Smooth muscle cell (in vitro differentiated cells): ENCODE data around the gene BAZ2B. TPM values are rescaled to one million over a fixed set of nuclear protein-coding genes. Genes with fewer than 3 reads are reported as not detected.

ENCODE experiments used
- DNase-seq: peaks from one replicate; lab custom pipeline; 2025; ENCODE audit not compliant: unreplicated experiment; lab: John Stamatoyannopoulos, UW
- H2AFZ ChIP-seq: fragments of 200-600 bp; sonication (generic); 2 replicates; pipeline ENCODE4 v1.6.0; 2016; ENCODE audit warnings: antibody characterized with exemption, low read depth, mild to moderate bottlenecking
- H3F3A ChIP-seq: fragments of 200-600 bp; sonication (generic); 2 replicates; pipeline ENCODE4 v1.6.0; 2017; ENCODE audit warnings: antibody characterized with exemption, low read depth
- H3K27ac ChIP-seq: fragments of 200-600 bp; sonication (generic); 2 replicates; pipeline ENCODE4 v1.5.1; 2016; ENCODE audit warnings: low read depth, mild to moderate bottlenecking
- H3K27me3 ChIP-seq: fragments of 200-600 bp; sonication (generic); 2 replicates; pipeline ENCODE4 v1.6.1; 2016; ENCODE audit warnings: low read depth, mild to moderate bottlenecking
- H3K36me3 ChIP-seq: fragments of 200-600 bp; sonication (generic); 2 replicates; pipeline ENCODE4 v1.5.1; 2016; ENCODE audit warnings: low read depth
- H3K4me1 ChIP-seq: fragments of 200-600 bp; sonication (generic); 2 replicates; pipeline ENCODE4 v1.5.1; 2016; ENCODE audit warnings: low read depth
- H3K4me2 ChIP-seq: fragments of 200-600 bp; sonication (generic); 2 replicates; pipeline ENCODE4 v1.6.0; 2016; ENCODE audit warnings: mild to moderate bottlenecking
- H3K4me3 ChIP-seq: fragments of 200-600 bp; sonication (generic); 2 replicates; pipeline ENCODE4 v1.5.1; 2016; ENCODE audit warnings: mild to moderate bottlenecking
- H3K79me2 ChIP-seq: fragments of 200-600 bp; sonication (generic); 2 replicates; pipeline ENCODE4 v1.6.0; 2016; ENCODE audit warnings: low read depth, mild to moderate bottlenecking
- H3K9ac ChIP-seq: fragments of 200-600 bp; sonication (generic); 2 replicates; pipeline ENCODE4 v1.6.0; 2016; ENCODE audit warnings: low read depth
- H3K9me3 ChIP-seq: fragments of 200-600 bp; sonication (generic); replicated peaks from 2 replicates; pipeline ENCODE4 v1.5.1; 2016; ENCODE audit warnings: low read depth
- H4K20me1 ChIP-seq: fragments of 200-600 bp; sonication (generic); 2 replicates; pipeline ENCODE4 v1.6.0; 2016; ENCODE audit warnings: low read depth
- CTCF ChIP-seq: fragments of 200-600 bp; sonication (generic); IDR thresholded peaks from 2 replicates; pipeline ENCODE4 v1.5.1; 2017; ENCODE audit warnings: borderline replicate concordance, mild to moderate bottlenecking, antibody characterized with exemption; ENCODE audit not compliant: insufficient read depth, poor library complexity, severe bottlenecking
- WGBS: methylation state at CpG from one replicate; pipeline ENCODE4 v1.1.7; 2016; ENCODE audit warnings: low lambda C conversion rate; 5-methylcytosine and 5-hydroxymethylcytosine counted together
- polyA plus RNA-seq: library from polyadenylated mRNA; unstranded; fragments of >200 nt; fragmentation: Nextera tagmentation; extraction: Ambion mirVana; gene quantifications from 2 replicates; pipeline ENCODE4 v1.2.1, GENCODE V29; 2016
- total RNA-seq: library from RNA; depleted of rRNA; stranded (reverse); fragments of >200 nt; gene quantifications from 2 replicates; pipeline ENCODE4 v1.2.3, GENCODE V29; 2014

The BAZ2B gene
- 58.5 and 81.3 TPM in 2 replicates for total RNA-seq
- 27.7 and 40.9 TPM in 2 replicates for polyA plus RNA-seq

DNA sequence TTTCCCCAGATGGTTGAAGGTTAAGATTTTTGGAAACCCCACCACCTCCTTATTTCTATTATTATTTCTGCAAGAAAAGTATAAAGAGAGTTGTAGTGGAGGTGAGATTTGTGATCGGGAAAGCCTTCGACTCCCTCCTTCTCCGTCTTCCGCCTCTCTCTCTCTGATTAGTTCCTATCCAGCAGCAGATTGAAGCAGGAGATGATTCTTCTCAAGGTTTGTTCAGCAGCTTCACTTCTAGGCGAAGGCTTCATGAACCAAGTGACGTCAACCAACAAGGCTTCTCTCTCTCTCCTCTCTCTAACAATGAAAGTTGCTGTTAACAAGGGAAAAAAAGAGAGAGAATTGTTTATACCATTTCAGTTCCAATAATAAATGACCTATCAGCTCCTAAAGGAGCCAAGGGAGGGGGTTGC lies at the start of gene BAZ2B:
BAZ2B (minus strand) TSS at position 263 of the 416 bp plus-strand sequence. CDS start 137,829 bp downstream, outside the sequence.
- peak within 1 kb of the TSS; percentile 99 for H3K27ac ChIP-seq
- no peaks in the 10 kb centered on the region for H3K36me3 ChIP-seq
- no peak for TF ChIP-seq CTCF
- H4K20me1 ChIP-seq = no peaks in the 10 kb centered on the region
- peaks cover 6% of the 10 kb centered on the region for H3F3A ChIP-seq
- H3K27me3 ChIP-seq = no peaks in the 10 kb centered on the region
- peaks cover 46% of the 10 kb centered on the region for H3K79me2 ChIP-seq
- peaks cover 53% of the 10 kb centered on the region for H3K4me1 ChIP-seq
- H3K9me3 ChIP-seq = no peaks in the 10 kb centered on the region
- H3K9ac ChIP-seq = peak within 1 kb of the TSS; percentile 97
- 0% methylated on average over 6 of the region's 6 CpGs for WGBS
- H3K4me2 ChIP-seq = peak within 1 kb of the TSS; percentile 98
- no peak for DNase-seq
- peak within 1 kb of the TSS; percentile 96 for H3K4me3 ChIP-seq
- peak within 1 kb of the TSS; percentile 86 for H2AFZ ChIP-seq

DNA sequence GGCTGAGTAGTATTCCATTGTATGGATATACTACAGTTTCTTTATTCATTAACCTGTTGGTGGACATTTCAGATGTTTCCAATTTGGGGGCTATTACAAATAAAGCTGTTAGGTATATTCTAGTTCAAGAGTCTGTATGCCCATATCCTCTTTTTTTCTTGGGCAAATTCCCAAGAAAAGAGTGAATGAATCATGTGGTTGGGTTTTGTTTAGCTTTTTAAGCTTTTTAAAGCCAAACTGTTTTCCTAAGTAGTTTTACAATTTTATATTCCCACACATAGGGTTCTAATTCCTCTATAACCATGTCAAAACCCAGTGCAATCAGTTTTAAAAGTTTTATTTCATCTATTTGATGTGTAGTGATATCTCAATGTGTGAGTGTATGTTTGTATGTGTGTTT lies 44.9 kb upstream of the BAZ2B start:
- Histone ChIP-seq H3K9me3 (no peaks in the 10 kb centered on the region), H3F3A (no peaks in the 10 kb centered on the region), H3K79me2 (no peaks in the 10 kb centered on the region), H3K27me3 (no peaks in the 10 kb centered on the region), H3K4me3 (no peak overlapping the region), H3K4me2 (no peak overlapping the region), H3K9ac (no peak overlapping the region), H2AFZ (no peak overlapping the region), H4K20me1 (no peaks in the 10 kb centered on the region), H3K27ac (no peak overlapping the region), H3K4me1 (no peaks in the 10 kb centered on the region), H3K36me3 (no peaks in the 10 kb centered on the region)
- TF ChIP-seq CTCF = no peak
- DNase-seq = no peak

DNA sequence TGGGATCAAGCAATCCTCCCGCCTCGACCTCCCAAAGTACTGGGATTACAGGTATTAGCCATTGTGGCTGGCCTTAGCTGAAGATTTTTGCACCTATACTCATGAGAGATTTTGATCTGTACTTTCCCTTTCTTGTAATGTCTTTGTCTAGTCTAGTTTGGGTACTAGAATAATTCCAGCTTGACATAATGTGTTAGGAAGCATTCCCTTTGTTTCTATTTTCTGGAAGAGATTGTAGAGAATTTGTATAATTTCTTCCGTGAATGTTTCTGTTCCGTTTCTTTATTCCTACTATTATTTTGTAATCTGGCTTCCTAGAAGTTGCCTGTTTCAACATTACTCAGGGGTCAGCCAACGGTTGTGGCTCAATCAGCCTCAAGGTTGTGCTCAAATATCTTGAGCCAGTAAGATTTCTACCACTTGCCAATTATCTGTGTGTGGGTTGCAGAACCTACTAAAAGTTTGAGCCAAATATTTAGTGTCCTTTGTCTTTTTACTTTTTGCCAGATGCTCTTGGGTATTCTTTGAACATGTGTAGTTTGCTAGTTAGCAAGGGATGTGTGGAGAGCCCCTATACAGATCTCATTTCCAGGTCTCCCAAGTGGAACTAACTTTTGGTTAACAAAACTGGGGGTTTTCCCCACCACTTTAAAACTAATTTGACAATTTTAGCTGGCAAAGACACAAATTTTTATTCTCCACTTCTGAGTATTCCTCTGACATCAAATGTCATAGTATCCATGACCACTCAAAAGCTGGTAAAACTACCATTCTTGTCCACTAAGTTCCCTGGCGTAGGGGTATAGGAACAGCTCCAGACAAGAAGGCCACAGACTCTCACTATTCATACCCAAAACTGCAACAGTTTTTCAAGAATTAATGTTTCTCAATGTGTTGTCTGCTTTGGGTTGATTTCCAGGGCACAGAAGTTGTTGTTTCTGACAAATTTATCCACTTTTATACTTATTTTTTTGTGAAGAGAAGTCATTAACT lies 42.8 kb upstream of the BAZ2B start:
- no peak overlapping the region for H3K4me2 ChIP-seq

More for the DNA sequence above, 42.8 kb upstream of the BAZ2B start:
- no peak for TF ChIP-seq CTCF
- no peaks in the 10 kb centered on the region for H3K79me2 ChIP-seq
- peaks cover 3% of the 10 kb centered on the region for H3K36me3 ChIP-seq
- no peak overlapping the region for H3K9ac ChIP-seq
- H2AFZ ChIP-seq = no peak overlapping the region
- H3F3A ChIP-seq = no peaks in the 10 kb centered on the region
- no peaks in the 10 kb centered on the region for H3K9me3 ChIP-seq
- H3K4me3 ChIP-seq = no peak overlapping the region
- H3K27me3 ChIP-seq = no peaks in the 10 kb centered on the region
- no peaks in the 10 kb centered on the region for H3K4me1 ChIP-seq
- H4K20me1 ChIP-seq = no peaks in the 10 kb centered on the region
- WGBS = 91% methylated on average over 6 of the region's 6 CpGs
- H3K27ac ChIP-seq = no peak overlapping the region
- no peak for DNase-seq
